Stimulated activated CD4-positive, alpha-beta T cell treated with anti-CD3 and anti-CD28 coated beads, Interleukin-1b, Interleukin-23, amount 100 ng/mL, for 48 hours (primary cell): ENCODE results near the gene KRT39.
"Not testable (repeated sequence)": the region's sequence is repeated elsewhere in the genome, so short reads cannot be mapped to it uniquely, and the experiment has no call there.

Experiments used
- DNase-seq: peaks from one replicate; pipeline ENCODE4 v3.0.0-alpha.2; 2020

KRT39 gene

GRCh38 chr17:40966848-40967247 lies at the start of gene KRT39:
Gene KRT39 (minus strand): TSS chr17:40966948. CDS start chr17:40966856, 92 bp downstream.
- DNase-seq: no peak

- DNase-seq: no peak
Observed at GRCh38 chr17:41015454-41015853, 48.7 kb upstream of the KRT39 start.

GRCh38 chr17:41013606-41014005 lies 46.9 kb upstream of the KRT39 start:
- no peak for DNase-seq

- no peak for DNase-seq
Observed at GRCh38 chr17:41013181-41013580, 46.4 kb upstream of the KRT39 start.

GRCh38 chr17:41012326-41013120 lies 45.8 kb upstream of the KRT39 start:
- no peak for DNase-seq

- no peak for DNase-seq
Observed at GRCh38 chr17:41010441-41010840, 43.7 kb upstream of the KRT39 start.

GRCh38 chr17:41009936-41010335 lies 43.2 kb upstream of the KRT39 start:
- no peak for DNase-seq

- no peak for DNase-seq
Observed at GRCh38 chr17:41009301-41009760, 42.6 kb upstream of the KRT39 start.

GRCh38 chr17:41008811-41009210 lies 42.1 kb upstream of the KRT39 start, which contains the start of gene KRTAP3-1:
Gene KRTAP3-1 (minus strand): TSS chr17:41009128. CDS start chr17:41009074, 54 bp downstream.
- no peak for DNase-seq

- no peak for DNase-seq
Observed at GRCh38 chr17:41004397-41004796, 37.6 kb upstream of the KRT39 start.

- DNase-seq: no peak
Observed at GRCh38 chr17:41003926-41004325, 37.2 kb upstream of the KRT39 start.

GRCh38 chr17:41002814-41003213 lies 36.1 kb upstream of the KRT39 start:
- no peak for DNase-seq

GRCh38 chr17:41001795-41002194 lies 35.0 kb upstream of the KRT39 start:
- no peak for DNase-seq

- not testable (repeated sequence) for DNase-seq
Observed at GRCh38 chr17:40999563-40999962, 32.8 kb upstream of the KRT39 start, which contains the start of gene KRTAP3-2. Gene KRTAP3-2 (minus strand): TSS chr17:40999906. CDS start chr17:40999853, 53 bp downstream.

- DNase-seq: no peak
Observed at GRCh38 chr17:40997361-40997760, 30.6 kb upstream of the KRT39 start.

GRCh38 chr17:40996829-40997228 lies 30.1 kb upstream of the KRT39 start:
- DNase-seq: no peak

- no peak for DNase-seq
Observed at GRCh38 chr17:40995116-40995515, 28.4 kb upstream of the KRT39 start.

- no peak for DNase-seq
Observed at GRCh38 chr17:40993839-40994238, 27.1 kb upstream of the KRT39 start, which contains the start of gene KRTAP3-3. Gene KRTAP3-3 (minus strand): TSS chr17:40994164. CDS start chr17:40994097, 67 bp downstream.

- no peak for DNase-seq
Observed at GRCh38 chr17:40993084-40993483, 26.3 kb upstream of the KRT39 start.

- no peak for DNase-seq
Observed at GRCh38 chr17:40992666-40993065, 25.9 kb upstream of the KRT39 start.

- no peak for DNase-seq
Observed at GRCh38 chr17:40986920-40987319, 20.2 kb upstream of the KRT39 start.

GRCh38 chr17:40984226-40984625 lies 17.5 kb upstream of the KRT39 start, which contains the start of gene KRT40:
Gene KRT40 (minus strand): TSS chr17:40984326. CDS start chr17:40984273, 53 bp downstream.
- DNase-seq: no peak

GRCh38 chr17:40981115-40981514 lies 14.4 kb upstream of the KRT39 start:
- no peak for DNase-seq

- no peak for DNase-seq
Observed at GRCh38 chr17:40980596-40980995, 13.8 kb upstream of the KRT39 start.
